ENCODE measurements around the gene ACTN4. TPM values are rescaled to one million over a fixed set of nuclear protein-coding genes. Genes with fewer than 3 reads are reported as not detected.
A peak's percentile ranks its signal among the peaks of the same experiment; 100 is the strongest.

Gene ACTN4
- total and polyA plus RNA-seq, 2 donors (not counting 1 experiment from before 2014, with no cell fraction given) = 127 to 683 TPM

- Histone ChIP-seq H3K79me2 (ENCODE audit: control insufficient read depth, insufficient read depth, low read length) (peaks cover 93% of the 10 kb centered on the region), H3K27me3 (ENCODE audit: control insufficient read depth, insufficient read depth, low read length) (no peaks in the 10 kb centered on the region), H3K4me3 (replicated peaks in 1 of 4; ENCODE audit: control extremely low read depth in 1 of 4, insufficient read depth in 1 of 4, low read depth in 3 of 4, low read length in 4 of 4) (no peak overlapping the region), H3K9me3 (ENCODE audit: control insufficient read depth, insufficient read depth, low read depth, low read length) (no peaks in the 10 kb centered on the region), H3K4me2 (ENCODE audit: extremely low read depth, insufficient read depth, low read length) (no peak overlapping the region), H3K36me3 (ENCODE audit: control insufficient read depth, insufficient read depth, low read length) (peaks cover 14% of the 10 kb centered on the region), H3K27ac (ENCODE audit: insufficient read depth, low read length) (no peak overlapping the region), H2AFZ (ENCODE audit: low read length) (no peak overlapping the region), H3K9ac (ENCODE audit: insufficient read depth, low read length) (no peak overlapping the region), H3K4me1 (ENCODE audit: control insufficient read depth, extremely low read depth, insufficient read depth, low read length) (peaks cover 50% of the 10 kb centered on the region), H4K20me1 (ENCODE audit: control insufficient read depth, extremely low read depth, insufficient read depth, low read length) (no peaks in the 10 kb centered on the region)
- TF ChIP-seq EZH2 (IDR thresholded peaks at IDR 0.05; ENCODE audit: low read length, missing control alignments) = no peak
- TF ChIP-seq, protein P1, sequence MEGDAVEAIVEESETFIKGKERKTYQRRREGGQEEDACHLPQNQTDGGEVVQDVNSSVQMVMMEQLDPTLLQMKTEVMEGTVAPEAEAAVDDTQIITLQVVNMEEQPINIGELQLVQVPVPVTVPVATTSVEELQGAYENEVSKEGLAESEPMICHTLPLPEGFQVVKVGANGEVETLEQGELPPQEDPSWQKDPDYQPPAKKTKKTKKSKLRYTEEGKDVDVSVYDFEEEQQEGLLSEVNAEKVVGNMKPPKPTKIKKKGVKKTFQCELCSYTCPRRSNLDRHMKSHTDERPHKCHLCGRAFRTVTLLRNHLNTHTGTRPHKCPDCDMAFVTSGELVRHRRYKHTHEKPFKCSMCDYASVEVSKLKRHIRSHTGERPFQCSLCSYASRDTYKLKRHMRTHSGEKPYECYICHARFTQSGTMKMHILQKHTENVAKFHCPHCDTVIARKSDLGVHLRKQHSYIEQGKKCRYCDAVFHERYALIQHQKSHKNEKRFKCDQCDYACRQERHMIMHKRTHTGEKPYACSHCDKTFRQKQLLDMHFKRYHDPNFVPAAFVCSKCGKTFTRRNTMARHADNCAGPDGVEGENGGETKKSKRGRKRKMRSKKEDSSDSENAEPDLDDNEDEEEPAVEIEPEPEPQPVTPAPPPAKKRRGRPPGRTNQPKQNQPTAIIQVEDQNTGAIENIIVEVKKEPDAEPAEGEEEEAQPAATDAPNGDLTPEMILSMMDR (conservative IDR thresholded peaks at IDR 0.05 in 1 of 2, IDR thresholded peaks at IDR 0.05 in 1 of 2; ENCODE audit: low read depth in 1 of 2, low read length in 2 of 2) = no peak
- DNase-seq (ENCODE audit: low read depth in 2 of 2) = no peak
These were observed 31.5 kb downstream of the ACTN4 start for GRCh38 chr19:38678891-38679494.

- peak overlapping the region; percentile 15 for H3K27ac ChIP-seq (ENCODE audit: insufficient read depth, low read length)
- H3K36me3 ChIP-seq (ENCODE audit: control insufficient read depth, insufficient read depth, low read length) = peaks cover 14% of the 10 kb centered on the region
- H3K4me1 ChIP-seq (ENCODE audit: control insufficient read depth, extremely low read depth, insufficient read depth, low read length) = peaks cover 52% of the 10 kb centered on the region
These were observed 32.4 kb downstream of the ACTN4 start for GRCh38 chr19:38679839-38680238.

DNA sequence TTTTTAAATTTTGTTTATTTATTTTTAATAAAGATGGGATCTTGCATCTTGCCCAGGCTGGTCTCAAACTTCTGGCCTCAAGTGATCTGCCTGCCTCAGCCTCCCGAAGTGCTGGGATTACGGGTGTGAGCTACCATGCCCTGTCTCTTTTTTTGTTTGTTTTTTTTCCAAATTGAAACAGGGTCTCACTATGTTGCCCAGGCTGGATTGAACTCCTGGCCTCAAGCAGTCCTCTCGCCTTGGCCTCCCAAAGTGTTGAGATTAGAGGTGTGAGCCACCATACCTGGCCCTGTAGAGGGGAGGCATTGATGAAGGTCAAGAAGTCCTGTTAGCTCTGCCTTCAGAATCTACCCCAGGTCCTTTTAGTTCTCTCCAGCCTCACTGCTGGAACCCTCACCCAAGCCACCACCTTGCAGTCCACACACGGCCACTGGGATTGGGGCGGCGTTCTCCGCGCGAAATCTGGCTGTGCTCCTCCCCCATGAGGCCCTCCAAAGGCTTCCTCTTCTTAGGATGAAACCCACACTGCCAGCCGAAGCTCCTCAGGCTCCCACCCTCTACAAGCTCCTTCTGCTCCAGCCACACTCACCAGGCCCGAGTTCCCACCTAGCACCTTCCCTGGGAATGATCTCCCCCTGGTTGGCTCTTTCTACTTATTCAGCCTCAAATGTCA is 34.9 kb downstream of the ACTN4 start:
- Histone ChIP-seq H3K4me3 (replicated peaks in 1 of 4; ENCODE audit: control extremely low read depth in 1 of 4, insufficient read depth in 1 of 4, low read depth in 3 of 4, low read length in 4 of 4) (no peak overlapping the region), H3K36me3 (ENCODE audit: control insufficient read depth, insufficient read depth, low read length) (peaks cover 9% of the 10 kb centered on the region), H2AFZ (ENCODE audit: low read length) (no peak overlapping the region), H3K9me3 (ENCODE audit: control insufficient read depth, insufficient read depth, low read depth, low read length) (no peaks in the 10 kb centered on the region), H3K27me3 (ENCODE audit: control insufficient read depth, insufficient read depth, low read length) (no peaks in the 10 kb centered on the region), H3K4me2 (ENCODE audit: extremely low read depth, insufficient read depth, low read length) (no peak overlapping the region), H4K20me1 (ENCODE audit: control insufficient read depth, extremely low read depth, insufficient read depth, low read length) (no peaks in the 10 kb centered on the region), H3K27ac (ENCODE audit: insufficient read depth, low read length) (peak overlapping the region; percentile 93), H3K4me1 (ENCODE audit: control insufficient read depth, extremely low read depth, insufficient read depth, low read length) (peaks cover 47% of the 10 kb centered on the region), H3K9ac (ENCODE audit: insufficient read depth, low read length) (no peak overlapping the region), H3K79me2 (ENCODE audit: control insufficient read depth, insufficient read depth, low read length) (peaks cover 91% of the 10 kb centered on the region)
- no peak for DNase-seq (ENCODE audit: low read depth in 2 of 2)
- no peak for TF ChIP-seq EZH2 (IDR thresholded peaks at IDR 0.05; ENCODE audit: low read length, missing control alignments)
- TF ChIP-seq, protein P1 (conservative IDR thresholded peaks at IDR 0.05 in 1 of 2, IDR thresholded peaks at IDR 0.05 in 1 of 2; ENCODE audit: low read depth in 1 of 2, low read length in 2 of 2) = no peak

More at GRCh38 chr19:38679839-38680238, 32.4 kb downstream of the ACTN4 start:
- Histone ChIP-seq H3K4me2 (ENCODE audit: extremely low read depth, insufficient read depth, low read length) (no peak overlapping the region), H3K4me3 (replicated peaks in 1 of 4; ENCODE audit: control extremely low read depth in 1 of 4, insufficient read depth in 1 of 4, low read depth in 3 of 4, low read length in 4 of 4) (no peak overlapping the region), H4K20me1 (ENCODE audit: control insufficient read depth, extremely low read depth, insufficient read depth, low read length) (no peaks in the 10 kb centered on the region), H3K27me3 (ENCODE audit: control insufficient read depth, insufficient read depth, low read length) (no peaks in the 10 kb centered on the region), H3K79me2 (ENCODE audit: control insufficient read depth, insufficient read depth, low read length) (peaks cover 91% of the 10 kb centered on the region), H3K9me3 (ENCODE audit: control insufficient read depth, insufficient read depth, low read depth, low read length) (no peaks in the 10 kb centered on the region), H2AFZ (ENCODE audit: low read length) (no peak overlapping the region), H3K9ac (ENCODE audit: insufficient read depth, low read length) (no peak overlapping the region)
- TF ChIP-seq, protein P1 (conservative IDR thresholded peaks at IDR 0.05 in 1 of 2, IDR thresholded peaks at IDR 0.05 in 1 of 2; ENCODE audit: low read depth in 1 of 2, low read length in 2 of 2) = no peak
- no peak for TF ChIP-seq EZH2 (IDR thresholded peaks at IDR 0.05; ENCODE audit: low read length, missing control alignments)
- DNase-seq (ENCODE audit: low read depth in 2 of 2) = peak; percentile 31 to 67

Data from fibroblast of lung (primary cell).